H9 (cell line): Measurements from ENCODE around the gene CRACR2A. TPM values are rescaled to one million over a fixed set of nuclear protein-coding genes. Genes with fewer than 3 reads are reported as not detected.

Experiments used
- DNase-seq: peaks from one replicate; pipeline ENCODE4 v3.0.0-alpha.2; 2017
- H2AFZ ChIP-seq: one replicate; pipeline ENCODE4 v1.6.1; 2013; ENCODE audit warnings: mild to moderate bottlenecking, low read length, control low read depth, moderate library complexity
- H2AK5ac ChIP-seq: 2 replicates; pipeline ENCODE4 v1.6.1; 2013; ENCODE audit warnings: low read length, control low read depth, mixed read lengths; ENCODE audit not compliant: insufficient read length
- H2BK120ac ChIP-seq: one replicate; pipeline ENCODE4 v1.6.1; 2013; ENCODE audit warnings: low read depth, mild to moderate bottlenecking, low read length, control low read depth, inconsistent platforms; ENCODE audit not compliant: poor library complexity, severe bottlenecking
- H2BK12ac ChIP-seq: 2 replicates; pipeline ENCODE4 v1.6.1; 2013; ENCODE audit warnings: low read length, control low read depth, mixed read lengths, low read depth; ENCODE audit not compliant: insufficient read length
- H2BK15ac ChIP-seq: 2 replicates; pipeline ENCODE4 v1.6.1; 2013; ENCODE audit warnings: low read depth, low read length, control low read depth
- H2BK20ac ChIP-seq: one replicate; pipeline ENCODE4 v1.6.1; 2013; ENCODE audit warnings: low read depth, mild to moderate bottlenecking, low read length, control low read depth, inconsistent platforms; ENCODE audit not compliant: poor library complexity, severe bottlenecking
- H2BK5ac ChIP-seq: 2 replicates; pipeline ENCODE4 v1.6.1; 2013; ENCODE audit warnings: low read length, control low read depth, mixed read lengths; ENCODE audit not compliant: insufficient read length
- H3K14ac ChIP-seq: 2 replicates; pipeline ENCODE4 v1.6.1; 2013; ENCODE audit warnings: low read length, control low read depth; ENCODE audit not compliant: insufficient read depth
- H3K18ac ChIP-seq: 2 replicates; pipeline ENCODE4 v1.6.1; 2013; ENCODE audit warnings: low read depth, mild to moderate bottlenecking, mixed read lengths, low read length, control low read depth; ENCODE audit not compliant: insufficient read length
- H3K23ac ChIP-seq: 2 replicates; pipeline ENCODE4 v1.6.1; 2013; ENCODE audit warnings: low read length, control low read depth, mixed read lengths, low read depth; ENCODE audit not compliant: insufficient read length
- H3K23me2 ChIP-seq: 2 replicates; pipeline ENCODE4 v1.6.1; 2013; ENCODE audit warnings: low read depth, mild to moderate bottlenecking, mixed read lengths, low read length, control low read depth; ENCODE audit not compliant: insufficient read length, poor library complexity, severe bottlenecking
- H3K27ac ChIP-seq: 2 replicates; pipeline ENCODE4 v1.5.1; 2013; ENCODE audit warnings: low read length, control low read depth, mixed read lengths, low read depth; ENCODE audit not compliant: insufficient read length
- H3K27me3 ChIP-seq: 2 replicates; pipeline ENCODE4 v1.6.1; 2013; ENCODE audit warnings: low read length, control low read depth, inconsistent platforms; ENCODE audit not compliant: insufficient read depth
- H3K4ac ChIP-seq: 2 replicates; pipeline ENCODE4 v1.6.1; 2013; ENCODE audit warnings: low read depth, mild to moderate bottlenecking, control low read depth, inconsistent platforms, low read length, moderate library complexity
- H3K4me1 ChIP-seq: 2 replicates; pipeline ENCODE4 v1.6.1; 2013; ENCODE audit warnings: low read length, control low read depth, inconsistent platforms; ENCODE audit not compliant: insufficient read depth
- H3K4me2 ChIP-seq: 2 replicates; pipeline ENCODE4 v1.6.1; 2013; ENCODE audit warnings: low read length, control low read depth, mixed read lengths; ENCODE audit not compliant: insufficient read length, insufficient read depth
- H3K56ac ChIP-seq: 2 replicates; pipeline ENCODE4 v1.6.1; 2013; ENCODE audit warnings: low read depth, mild to moderate bottlenecking, mixed read lengths, low read length, control low read depth; ENCODE audit not compliant: insufficient read length
- H3K79me1 ChIP-seq: 2 replicates; pipeline ENCODE4 v1.6.1; 2013; ENCODE audit warnings: low read depth, mild to moderate bottlenecking, moderate library complexity, low read length, control low read depth, inconsistent platforms; ENCODE audit not compliant: insufficient read depth, poor library complexity, severe bottlenecking
- H3K79me2 ChIP-seq: 2 replicates; pipeline ENCODE4 v1.6.1; 2013; ENCODE audit warnings: low read length, control low read depth, inconsistent platforms; ENCODE audit not compliant: insufficient read depth
- H3K9ac ChIP-seq: 2 replicates; pipeline ENCODE4 v1.6.1; 2013; ENCODE audit warnings: low read length, control low read depth, mixed read lengths; ENCODE audit not compliant: insufficient read length; ENCODE audit errors: extremely low read depth
- H3K9me3 ChIP-seq: one replicate; pipeline ENCODE4 v1.6.1; 2013; ENCODE audit warnings: low read depth, low read length, inconsistent platforms; ENCODE audit not compliant: control insufficient read depth
- H3T11ph ChIP-seq: one replicate; pipeline ENCODE4 v1.6.1; 2013; ENCODE audit warnings: mild to moderate bottlenecking, low read length, control low read depth, inconsistent platforms
- H4K20me1 ChIP-seq: one replicate; pipeline ENCODE4 v1.6.1; 2013; ENCODE audit not compliant: control insufficient read depth, insufficient read length, insufficient read depth
- H4K5ac ChIP-seq: 2 replicates; pipeline ENCODE4 v1.6.1; 2013; ENCODE audit warnings: low read depth, mild to moderate bottlenecking, mixed read lengths, low read length, control low read depth; ENCODE audit not compliant: insufficient read length
- H4K8ac ChIP-seq: replicated peaks from 2 replicates; pipeline ENCODE4 v1.6.1; 2013; ENCODE audit warnings: low read length, control low read depth, mixed read lengths, low read depth; ENCODE audit not compliant: insufficient read length
- H4K91ac ChIP-seq: 2 replicates; pipeline ENCODE4 v1.6.1; 2013; ENCODE audit warnings: low read depth, mild to moderate bottlenecking, moderate library complexity, mixed read lengths, low read length, control low read depth; ENCODE audit not compliant: insufficient read length
- H3K27ac Mint-ChIP-seq, 3 experiments: 2 replicates in 2 of 3; 3 replicates in 1 of 3; pipeline ENCODE4 v1.8.0; 2020 to 2021; ENCODE audit warnings: mixed read lengths in 3 of 3, mild to moderate bottlenecking in 1 of 3, moderate library complexity in 1 of 3
- H3K27me3 Mint-ChIP-seq: 2 replicates; pipeline ENCODE4 v1.8.0; 2021; ENCODE audit warnings: low read depth, mild to moderate bottlenecking, moderate library complexity, mixed read lengths
- H3K36me3 Mint-ChIP-seq, 3 experiments: 2 replicates in 2 of 3; 3 replicates in 1 of 3; pipeline ENCODE4 v1.8.0; 2020 to 2021; ENCODE audit warnings: low read depth in 3 of 3, mixed read lengths in 3 of 3; ENCODE audit not compliant: insufficient read depth in 1 of 3
- H3K4me1 Mint-ChIP-seq, 2 experiments: 2 replicates each; pipeline ENCODE4 v1.8.0; 2020; ENCODE audit warnings: mixed read lengths in 2 of 2
- H3K4me3 Mint-ChIP-seq, 2 experiments: 2 replicates in 1 of 2; 3 replicates in 1 of 2; pipeline ENCODE4 v1.8.0; 2020 to 2021; ENCODE audit warnings: mild to moderate bottlenecking in 2 of 2, mixed read lengths in 2 of 2, moderate library complexity in 1 of 2
- H3K9me3 Mint-ChIP-seq, 2 experiments: 2 replicates in 1 of 2; 3 replicates in 1 of 2; pipeline ENCODE4 v1.8.0; 2020; ENCODE audit warnings: mild to moderate bottlenecking in 2 of 2, mixed read lengths in 2 of 2, moderate library complexity in 1 of 2
- CTCF ChIP-seq: fragments of 200-600 bp; sonication (generic); conservative IDR thresholded peaks from 3 replicates; pipeline ENCODE4 v1.8.0; 2021; ENCODE audit warnings: antibody characterized with exemption, mild to moderate bottlenecking
- WGBS: extraction: QIAGEN DNeasy Blood & Tissue Kit; methylation state at CpG from one replicate; pipeline ENCODE4 v1.1.7; 2013; ENCODE audit warnings: missing lambda C conversion rate, low lambda C conversion rate, mixed read lengths; ENCODE audit not compliant: insufficient read length; ENCODE audit errors: extremely low coverage; 5-methylcytosine and 5-hydroxymethylcytosine counted together
- total RNA-seq: library from RNA; stranded (reverse); gene quantifications from 2 replicates; pipeline ENCODE4 v1.2.1, GENCODE V29; 2021

Gene CRACR2A
- total RNA-seq, 1 experiment from 2014 or later: 2.0 TPM

- Mint-ChIP-seq H3K4me3 (no peak overlapping the region), H3K36me3 (no peaks in the 10 kb centered on the region; a peak in 1 of 7 replicates), H3K27me3 (peaks cover 39% of the 10 kb centered on the region), H3K27ac (no peak overlapping the region), H3K4me1 (peaks cover 6 to 12% of the 10 kb centered on the region in 2 experiments; a peak in 3 of 4 replicates), H3K9me3 (peaks cover 1 to 7% of the 10 kb centered on the region in 2 experiments; a peak in 2 of 5 replicates)
- Histone ChIP-seq H2BK15ac (no peak overlapping the region), H3K23ac (no peak overlapping the region), H3K4ac (no peak overlapping the region), H3K27ac (no peak overlapping the region), H2BK5ac (no peak overlapping the region), H2BK12ac (no peak overlapping the region), H3K4me2 (no peak overlapping the region), H3K9me3 (no peaks in the 10 kb centered on the region), H3K79me1 (no peaks in the 10 kb centered on the region), H3K79me2 (no peaks in the 10 kb centered on the region), H3T11ph (no peak overlapping the region), H4K91ac (no peak overlapping the region), H2AFZ (no peak overlapping the region), H3K56ac (no peak overlapping the region), H4K20me1 (no peaks in the 10 kb centered on the region), H2AK5ac (no peak overlapping the region), H3K9ac (no peak overlapping the region), H3K23me2 (peaks cover 2% of the 10 kb centered on the region), H4K8ac (no peak overlapping the region), H4K5ac (no peak overlapping the region), H3K14ac (no peak overlapping the region), H3K4me1 (no peaks in the 10 kb centered on the region), H2BK120ac (no peak overlapping the region), H2BK20ac (no peak overlapping the region), H3K27me3 (no peaks in the 10 kb centered on the region; the same call in 1 of the 2 replicates), H3K18ac (no peak overlapping the region)
- WGBS: no CpG with 5 or more reads among the region's 3 CpGs
- peak; percentile 15 for DNase-seq
- no peak for TF ChIP-seq CTCF
Observed at GRCh38 chr12:3755898-3756297, 3.0 kb upstream of the CRACR2A start.
